H9 (cell line): ENCODE measurements around the gene RAB11FIP4. TPM values are rescaled to one million over a fixed set of nuclear protein-coding genes. Genes with fewer than 3 reads are reported as not detected.

Experiments
- DNase-seq: peaks from one replicate; pipeline ENCODE4 v3.0.0-alpha.2; 2017
- H2AFZ ChIP-seq: one replicate; pipeline ENCODE4 v1.6.1; 2013; ENCODE audit warnings: mild to moderate bottlenecking, low read length, control low read depth, moderate library complexity
- H2AK5ac ChIP-seq: 2 replicates; pipeline ENCODE4 v1.6.1; 2013; ENCODE audit warnings: low read length, control low read depth, mixed read lengths; ENCODE audit not compliant: insufficient read length
- H2BK120ac ChIP-seq: one replicate; pipeline ENCODE4 v1.6.1; 2013; ENCODE audit warnings: low read depth, mild to moderate bottlenecking, low read length, control low read depth, inconsistent platforms; ENCODE audit not compliant: poor library complexity, severe bottlenecking
- H2BK12ac ChIP-seq: 2 replicates; pipeline ENCODE4 v1.6.1; 2013; ENCODE audit warnings: low read length, control low read depth, mixed read lengths, low read depth; ENCODE audit not compliant: insufficient read length
- H2BK15ac ChIP-seq: 2 replicates; pipeline ENCODE4 v1.6.1; 2013; ENCODE audit warnings: low read depth, low read length, control low read depth
- H2BK20ac ChIP-seq: one replicate; pipeline ENCODE4 v1.6.1; 2013; ENCODE audit warnings: low read depth, mild to moderate bottlenecking, low read length, control low read depth, inconsistent platforms; ENCODE audit not compliant: poor library complexity, severe bottlenecking
- H2BK5ac ChIP-seq: 2 replicates; pipeline ENCODE4 v1.6.1; 2013; ENCODE audit warnings: low read length, control low read depth, mixed read lengths; ENCODE audit not compliant: insufficient read length
- H3K14ac ChIP-seq: 2 replicates; pipeline ENCODE4 v1.6.1; 2013; ENCODE audit warnings: low read length, control low read depth; ENCODE audit not compliant: insufficient read depth
- H3K18ac ChIP-seq: 2 replicates; pipeline ENCODE4 v1.6.1; 2013; ENCODE audit warnings: low read depth, mild to moderate bottlenecking, mixed read lengths, low read length, control low read depth; ENCODE audit not compliant: insufficient read length
- H3K23ac ChIP-seq: 2 replicates; pipeline ENCODE4 v1.6.1; 2013; ENCODE audit warnings: low read length, control low read depth, mixed read lengths, low read depth; ENCODE audit not compliant: insufficient read length
- H3K23me2 ChIP-seq: 2 replicates; pipeline ENCODE4 v1.6.1; 2013; ENCODE audit warnings: low read depth, mild to moderate bottlenecking, mixed read lengths, low read length, control low read depth; ENCODE audit not compliant: insufficient read length, poor library complexity, severe bottlenecking
- H3K27ac ChIP-seq: 2 replicates; pipeline ENCODE4 v1.5.1; 2013; ENCODE audit warnings: low read length, control low read depth, mixed read lengths, low read depth; ENCODE audit not compliant: insufficient read length
- H3K27me3 ChIP-seq: 2 replicates; pipeline ENCODE4 v1.6.1; 2013; ENCODE audit warnings: low read length, control low read depth, inconsistent platforms; ENCODE audit not compliant: insufficient read depth
- H3K4ac ChIP-seq: 2 replicates; pipeline ENCODE4 v1.6.1; 2013; ENCODE audit warnings: low read depth, mild to moderate bottlenecking, control low read depth, inconsistent platforms, low read length, moderate library complexity
- H3K4me1 ChIP-seq: 2 replicates; pipeline ENCODE4 v1.6.1; 2013; ENCODE audit warnings: low read length, control low read depth, inconsistent platforms; ENCODE audit not compliant: insufficient read depth
- H3K4me2 ChIP-seq: 2 replicates; pipeline ENCODE4 v1.6.1; 2013; ENCODE audit warnings: low read length, control low read depth, mixed read lengths; ENCODE audit not compliant: insufficient read length, insufficient read depth
- H3K56ac ChIP-seq: 2 replicates; pipeline ENCODE4 v1.6.1; 2013; ENCODE audit warnings: low read depth, mild to moderate bottlenecking, mixed read lengths, low read length, control low read depth; ENCODE audit not compliant: insufficient read length
- H3K79me1 ChIP-seq: 2 replicates; pipeline ENCODE4 v1.6.1; 2013; ENCODE audit warnings: low read depth, mild to moderate bottlenecking, moderate library complexity, low read length, control low read depth, inconsistent platforms; ENCODE audit not compliant: insufficient read depth, poor library complexity, severe bottlenecking
- H3K79me2 ChIP-seq: 2 replicates; pipeline ENCODE4 v1.6.1; 2013; ENCODE audit warnings: low read length, control low read depth, inconsistent platforms; ENCODE audit not compliant: insufficient read depth
- H3K9ac ChIP-seq: 2 replicates; pipeline ENCODE4 v1.6.1; 2013; ENCODE audit warnings: low read length, control low read depth, mixed read lengths; ENCODE audit not compliant: insufficient read length; ENCODE audit errors: extremely low read depth
- H3K9me3 ChIP-seq: one replicate; pipeline ENCODE4 v1.6.1; 2013; ENCODE audit warnings: low read depth, low read length, inconsistent platforms; ENCODE audit not compliant: control insufficient read depth
- H3T11ph ChIP-seq: one replicate; pipeline ENCODE4 v1.6.1; 2013; ENCODE audit warnings: mild to moderate bottlenecking, low read length, control low read depth, inconsistent platforms
- H4K20me1 ChIP-seq: one replicate; pipeline ENCODE4 v1.6.1; 2013; ENCODE audit not compliant: control insufficient read depth, insufficient read length, insufficient read depth
- H4K5ac ChIP-seq: 2 replicates; pipeline ENCODE4 v1.6.1; 2013; ENCODE audit warnings: low read depth, mild to moderate bottlenecking, mixed read lengths, low read length, control low read depth; ENCODE audit not compliant: insufficient read length
- H4K8ac ChIP-seq: replicated peaks from 2 replicates; pipeline ENCODE4 v1.6.1; 2013; ENCODE audit warnings: low read length, control low read depth, mixed read lengths, low read depth; ENCODE audit not compliant: insufficient read length
- H4K91ac ChIP-seq: 2 replicates; pipeline ENCODE4 v1.6.1; 2013; ENCODE audit warnings: low read depth, mild to moderate bottlenecking, moderate library complexity, mixed read lengths, low read length, control low read depth; ENCODE audit not compliant: insufficient read length
- H3K27ac Mint-ChIP-seq, 3 experiments: 2 replicates in 2 of 3; 3 replicates in 1 of 3; pipeline ENCODE4 v1.8.0; 2020 to 2021; ENCODE audit warnings: mixed read lengths in 3 of 3, mild to moderate bottlenecking in 1 of 3, moderate library complexity in 1 of 3
- H3K27me3 Mint-ChIP-seq: 2 replicates; pipeline ENCODE4 v1.8.0; 2021; ENCODE audit warnings: low read depth, mild to moderate bottlenecking, moderate library complexity, mixed read lengths
- H3K36me3 Mint-ChIP-seq, 3 experiments: 2 replicates in 2 of 3; 3 replicates in 1 of 3; pipeline ENCODE4 v1.8.0; 2020 to 2021; ENCODE audit warnings: low read depth in 3 of 3, mixed read lengths in 3 of 3; ENCODE audit not compliant: insufficient read depth in 1 of 3
- H3K4me1 Mint-ChIP-seq, 2 experiments: 2 replicates each; pipeline ENCODE4 v1.8.0; 2020; ENCODE audit warnings: mixed read lengths in 2 of 2
- H3K4me3 Mint-ChIP-seq, 2 experiments: 2 replicates in 1 of 2; 3 replicates in 1 of 2; pipeline ENCODE4 v1.8.0; 2020 to 2021; ENCODE audit warnings: mild to moderate bottlenecking in 2 of 2, mixed read lengths in 2 of 2, moderate library complexity in 1 of 2
- H3K9me3 Mint-ChIP-seq, 2 experiments: 2 replicates in 1 of 2; 3 replicates in 1 of 2; pipeline ENCODE4 v1.8.0; 2020; ENCODE audit warnings: mild to moderate bottlenecking in 2 of 2, mixed read lengths in 2 of 2, moderate library complexity in 1 of 2
- WGBS: extraction: QIAGEN DNeasy Blood & Tissue Kit; methylation state at CpG from one replicate; pipeline ENCODE4 v1.1.7; 2013; ENCODE audit warnings: missing lambda C conversion rate, low lambda C conversion rate, mixed read lengths; ENCODE audit not compliant: insufficient read length; ENCODE audit errors: extremely low coverage; 5-methylcytosine and 5-hydroxymethylcytosine counted together
- total RNA-seq: library from RNA; stranded (reverse); gene quantifications from 2 replicates; pipeline ENCODE4 v1.2.1, GENCODE V29; 2021
- TF ChIP-seq, protein P1 (sequence below): fragments of 200-600 bp; sonication (generic); conservative IDR thresholded peaks from 3 replicates; pipeline ENCODE4 v1.8.0; 2021; ENCODE audit warnings: antibody characterized with exemption, mild to moderate bottlenecking

The RAB11FIP4 gene
- total RNA-seq, 1 experiment from 2014 or later: 25.7 TPM

DNA sequence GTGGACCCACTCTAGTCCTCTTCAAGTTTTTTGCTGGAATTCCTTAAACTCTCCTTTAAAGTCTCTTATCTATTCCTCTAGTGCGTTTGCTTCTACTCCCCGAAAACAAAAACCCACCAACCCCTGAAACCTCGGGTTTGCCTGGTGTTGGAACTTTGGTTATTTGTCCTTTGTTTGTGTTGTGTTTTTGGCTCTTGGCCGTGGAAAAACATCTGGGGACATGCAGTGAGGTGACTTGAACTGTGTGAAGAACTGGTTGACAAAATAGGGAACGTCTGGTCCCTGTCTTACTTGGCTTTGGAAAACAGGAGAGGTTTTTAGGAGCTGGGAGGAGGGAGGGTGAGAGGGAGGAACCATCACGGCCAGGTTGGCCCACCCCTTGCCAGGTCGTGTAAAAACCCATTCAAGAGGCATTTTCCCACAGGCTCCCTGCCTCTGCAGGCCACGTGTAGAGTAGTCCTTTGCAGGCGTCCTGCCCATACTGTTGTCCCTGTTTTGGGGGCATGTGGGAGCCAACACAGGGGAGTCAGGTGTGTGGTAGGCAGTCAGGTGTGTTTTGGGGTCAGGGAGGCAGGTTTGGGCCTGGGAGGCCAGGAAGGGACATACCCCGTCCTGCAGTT lies 169.3 kb downstream of the RAB11FIP4 start:
- H3K4me3 Mint-ChIP-seq: peak overlapping the region; percentile 55 to 79

More for the DNA sequence above, 169.3 kb downstream of the RAB11FIP4 start:
- H2BK120ac ChIP-seq: no peak overlapping the region
- Mint-ChIP-seq H3K36me3 (no peaks in the 10 kb centered on the region), H3K27ac (no peak overlapping the region), H3K4me1 (peaks cover 49 to 58% of the 10 kb centered on the region in 2 experiments), H3K27me3 (peaks cover 60% of the 10 kb centered on the region), H3K9me3 (no peaks in the 10 kb centered on the region; a peak in 1 of 5 replicates)
- H3K14ac ChIP-seq: no peak overlapping the region; the same call in 1 of the 2 replicates
- no peak overlapping the region for H2AFZ ChIP-seq
- H4K20me1 ChIP-seq: no peaks in the 10 kb centered on the region
- no peak overlapping the region for H3K4ac ChIP-seq
- H3K23ac ChIP-seq: no peak overlapping the region
- peak overlapping the region; percentile 49 for H3K4me2 ChIP-seq
- no peak overlapping the region for H3K18ac ChIP-seq
- peaks cover 9% of the 10 kb centered on the region; the same call in 1 of the 2 replicates for H3K4me1 ChIP-seq
- H3T11ph ChIP-seq: no peak overlapping the region
- H3K56ac ChIP-seq: no peak overlapping the region
- H4K8ac ChIP-seq: no peak overlapping the region
- no peaks in the 10 kb centered on the region for H3K9me3 ChIP-seq
- no peak overlapping the region for H2BK12ac ChIP-seq
- peaks cover 3% of the 10 kb centered on the region for H3K23me2 ChIP-seq
- H3K79me1 ChIP-seq: no peaks in the 10 kb centered on the region
- WGBS: no CpG with 5 or more reads among the region's 10 CpGs
- no peak overlapping the region for H2BK5ac ChIP-seq
- no peak overlapping the region for H4K91ac ChIP-seq
- peaks cover 4% of the 10 kb centered on the region; the same call in 1 of the 2 replicates for H3K27me3 ChIP-seq
- H2BK15ac ChIP-seq: no peak overlapping the region
- H2AK5ac ChIP-seq: no peak overlapping the region
- no peaks in the 10 kb centered on the region; the same call in 1 of the 2 replicates for H3K79me2 ChIP-seq
- H4K5ac ChIP-seq: no peak overlapping the region
- no peak overlapping the region for H3K27ac ChIP-seq
- TF ChIP-seq, protein P1, sequence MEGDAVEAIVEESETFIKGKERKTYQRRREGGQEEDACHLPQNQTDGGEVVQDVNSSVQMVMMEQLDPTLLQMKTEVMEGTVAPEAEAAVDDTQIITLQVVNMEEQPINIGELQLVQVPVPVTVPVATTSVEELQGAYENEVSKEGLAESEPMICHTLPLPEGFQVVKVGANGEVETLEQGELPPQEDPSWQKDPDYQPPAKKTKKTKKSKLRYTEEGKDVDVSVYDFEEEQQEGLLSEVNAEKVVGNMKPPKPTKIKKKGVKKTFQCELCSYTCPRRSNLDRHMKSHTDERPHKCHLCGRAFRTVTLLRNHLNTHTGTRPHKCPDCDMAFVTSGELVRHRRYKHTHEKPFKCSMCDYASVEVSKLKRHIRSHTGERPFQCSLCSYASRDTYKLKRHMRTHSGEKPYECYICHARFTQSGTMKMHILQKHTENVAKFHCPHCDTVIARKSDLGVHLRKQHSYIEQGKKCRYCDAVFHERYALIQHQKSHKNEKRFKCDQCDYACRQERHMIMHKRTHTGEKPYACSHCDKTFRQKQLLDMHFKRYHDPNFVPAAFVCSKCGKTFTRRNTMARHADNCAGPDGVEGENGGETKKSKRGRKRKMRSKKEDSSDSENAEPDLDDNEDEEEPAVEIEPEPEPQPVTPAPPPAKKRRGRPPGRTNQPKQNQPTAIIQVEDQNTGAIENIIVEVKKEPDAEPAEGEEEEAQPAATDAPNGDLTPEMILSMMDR: no peak
- no peak for DNase-seq
- no peak overlapping the region for H3K9ac ChIP-seq
- no peak overlapping the region for H2BK20ac ChIP-seq
